Smooth muscle cell (in vitro differentiated cells): ENCODE measurements around the gene EYA2. TPM values are rescaled to one million over a fixed set of nuclear protein-coding genes. Genes with fewer than 3 reads are reported as not detected.
"Not testable (repeated sequence)": the region's sequence is repeated elsewhere in the genome, so short reads cannot be mapped to it uniquely, and the experiment has no call there.

Experiments
- DNase-seq: peaks from one replicate; lab custom pipeline; 2025; ENCODE audit not compliant: unreplicated experiment; lab: John Stamatoyannopoulos, UW
- H2AFZ ChIP-seq: fragments of 200-600 bp; sonication (generic); 2 replicates; pipeline ENCODE4 v1.6.0; 2016; ENCODE audit warnings: antibody characterized with exemption, low read depth, mild to moderate bottlenecking
- H3F3A ChIP-seq: fragments of 200-600 bp; sonication (generic); 2 replicates; pipeline ENCODE4 v1.6.0; 2017; ENCODE audit warnings: antibody characterized with exemption, low read depth
- H3K27ac ChIP-seq: fragments of 200-600 bp; sonication (generic); 2 replicates; pipeline ENCODE4 v1.5.1; 2016; ENCODE audit warnings: low read depth, mild to moderate bottlenecking
- H3K27me3 ChIP-seq: fragments of 200-600 bp; sonication (generic); 2 replicates; pipeline ENCODE4 v1.6.1; 2016; ENCODE audit warnings: low read depth, mild to moderate bottlenecking
- H3K36me3 ChIP-seq: fragments of 200-600 bp; sonication (generic); 2 replicates; pipeline ENCODE4 v1.5.1; 2016; ENCODE audit warnings: low read depth
- H3K4me1 ChIP-seq: fragments of 200-600 bp; sonication (generic); 2 replicates; pipeline ENCODE4 v1.5.1; 2016; ENCODE audit warnings: low read depth
- H3K4me2 ChIP-seq: fragments of 200-600 bp; sonication (generic); 2 replicates; pipeline ENCODE4 v1.6.0; 2016; ENCODE audit warnings: mild to moderate bottlenecking
- H3K4me3 ChIP-seq: fragments of 200-600 bp; sonication (generic); 2 replicates; pipeline ENCODE4 v1.5.1; 2016; ENCODE audit warnings: mild to moderate bottlenecking
- H3K79me2 ChIP-seq: fragments of 200-600 bp; sonication (generic); 2 replicates; pipeline ENCODE4 v1.6.0; 2016; ENCODE audit warnings: low read depth, mild to moderate bottlenecking
- H3K9ac ChIP-seq: fragments of 200-600 bp; sonication (generic); 2 replicates; pipeline ENCODE4 v1.6.0; 2016; ENCODE audit warnings: low read depth
- H3K9me3 ChIP-seq: fragments of 200-600 bp; sonication (generic); replicated peaks from 2 replicates; pipeline ENCODE4 v1.5.1; 2016; ENCODE audit warnings: low read depth
- H4K20me1 ChIP-seq: fragments of 200-600 bp; sonication (generic); 2 replicates; pipeline ENCODE4 v1.6.0; 2016; ENCODE audit warnings: low read depth
- WGBS: methylation state at CpG from one replicate; pipeline ENCODE4 v1.1.7; 2016; ENCODE audit warnings: low lambda C conversion rate; 5-methylcytosine and 5-hydroxymethylcytosine counted together
- polyA plus RNA-seq: library from polyadenylated mRNA; unstranded; fragments of >200 nt; fragmentation: Nextera tagmentation; extraction: Ambion mirVana; gene quantifications from 2 replicates; pipeline ENCODE4 v1.2.1, GENCODE V29; 2016
- total RNA-seq: library from RNA; depleted of rRNA; stranded (reverse); fragments of >200 nt; gene quantifications from 2 replicates; pipeline ENCODE4 v1.2.3, GENCODE V29; 2014
- TF ChIP-seq, protein P1 (sequence below): fragments of 200-600 bp; sonication (generic); IDR thresholded peaks from 2 replicates; pipeline ENCODE4 v1.5.1; 2017; ENCODE audit warnings: borderline replicate concordance, mild to moderate bottlenecking, antibody characterized with exemption; ENCODE audit not compliant: insufficient read depth, poor library complexity, severe bottlenecking

EYA2 gene
- total and polyA plus RNA-seq, 2 experiments from 2014 or later = 0.98 to 1.3 TPM

DNA sequence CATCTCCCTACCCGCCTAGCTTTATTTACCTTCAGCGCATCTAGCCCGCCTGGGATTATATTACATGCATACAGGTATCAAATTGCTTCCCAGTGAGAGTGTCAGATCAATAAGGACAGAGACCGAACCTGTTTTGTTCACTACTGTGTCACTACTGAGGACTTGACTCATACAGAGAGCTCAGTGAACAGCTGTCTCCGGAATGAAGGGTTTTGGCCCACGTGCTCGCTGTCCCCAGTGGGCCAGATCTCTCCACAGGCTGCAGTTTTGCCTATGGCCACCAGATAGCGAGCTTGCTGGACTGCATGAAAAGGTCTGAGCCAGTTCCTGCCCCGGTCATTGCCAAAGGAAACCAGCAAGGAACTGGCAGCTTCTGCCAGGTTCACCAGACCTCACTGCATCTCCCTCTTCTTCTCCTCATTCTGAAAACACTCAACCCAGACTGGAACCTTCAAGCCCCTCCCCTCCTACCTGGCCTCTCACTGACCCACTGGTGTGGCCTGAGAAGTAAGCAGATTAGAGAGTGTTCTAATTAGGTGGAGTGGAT, 311.0 kb downstream of the EYA2 start:
- peaks cover 7% of the 10 kb centered on the region for H3K4me1 ChIP-seq
- WGBS = 76% methylated on average over 9 of the region's 9 CpGs
- H3K27ac ChIP-seq = no peak overlapping the region
- H3K36me3 ChIP-seq = no peaks in the 10 kb centered on the region
- H3K9me3 ChIP-seq = no peaks in the 10 kb centered on the region
- H3K27me3 ChIP-seq = no peaks in the 10 kb centered on the region
- DNase-seq = no peak
- no peak overlapping the region for H3K4me2 ChIP-seq
- no peak overlapping the region for H3K4me3 ChIP-seq
- H3K79me2 ChIP-seq = no peaks in the 10 kb centered on the region
- TF ChIP-seq, protein P1, sequence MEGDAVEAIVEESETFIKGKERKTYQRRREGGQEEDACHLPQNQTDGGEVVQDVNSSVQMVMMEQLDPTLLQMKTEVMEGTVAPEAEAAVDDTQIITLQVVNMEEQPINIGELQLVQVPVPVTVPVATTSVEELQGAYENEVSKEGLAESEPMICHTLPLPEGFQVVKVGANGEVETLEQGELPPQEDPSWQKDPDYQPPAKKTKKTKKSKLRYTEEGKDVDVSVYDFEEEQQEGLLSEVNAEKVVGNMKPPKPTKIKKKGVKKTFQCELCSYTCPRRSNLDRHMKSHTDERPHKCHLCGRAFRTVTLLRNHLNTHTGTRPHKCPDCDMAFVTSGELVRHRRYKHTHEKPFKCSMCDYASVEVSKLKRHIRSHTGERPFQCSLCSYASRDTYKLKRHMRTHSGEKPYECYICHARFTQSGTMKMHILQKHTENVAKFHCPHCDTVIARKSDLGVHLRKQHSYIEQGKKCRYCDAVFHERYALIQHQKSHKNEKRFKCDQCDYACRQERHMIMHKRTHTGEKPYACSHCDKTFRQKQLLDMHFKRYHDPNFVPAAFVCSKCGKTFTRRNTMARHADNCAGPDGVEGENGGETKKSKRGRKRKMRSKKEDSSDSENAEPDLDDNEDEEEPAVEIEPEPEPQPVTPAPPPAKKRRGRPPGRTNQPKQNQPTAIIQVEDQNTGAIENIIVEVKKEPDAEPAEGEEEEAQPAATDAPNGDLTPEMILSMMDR = peak; percentile 48
- H2AFZ ChIP-seq = no peak overlapping the region
- H4K20me1 ChIP-seq = no peaks in the 10 kb centered on the region
- no peaks in the 10 kb centered on the region for H3F3A ChIP-seq
- H3K9ac ChIP-seq = no peak overlapping the region

DNA sequence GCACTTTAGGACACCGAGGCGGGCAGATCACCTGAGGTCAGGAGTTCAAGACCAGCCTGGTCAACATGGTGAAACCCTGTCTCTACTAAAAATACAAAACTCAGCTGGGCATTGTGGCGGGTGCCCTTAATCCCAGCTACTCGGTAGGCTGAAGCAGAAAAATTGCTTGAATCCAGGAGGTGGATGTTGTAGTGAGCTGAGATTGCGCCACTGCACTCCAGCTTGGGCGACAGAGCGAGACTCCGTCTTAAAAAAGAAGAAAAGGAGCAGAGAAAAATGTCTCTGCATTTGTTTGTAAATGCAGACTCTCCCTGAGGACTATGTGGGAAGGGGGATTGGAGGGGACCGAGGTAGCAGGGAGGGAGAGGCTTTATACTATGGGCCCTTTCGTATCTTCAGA, 311.9 kb downstream of the EYA2 start:
- not testable (repeated sequence) for H3K9ac ChIP-seq, H2AFZ ChIP-seq, H3K9me3 ChIP-seq, DNase-seq, H3K36me3 ChIP-seq, H3K4me1 ChIP-seq, H3K79me2 ChIP-seq, H3F3A ChIP-seq, H4K20me1 ChIP-seq, H3K4me3 ChIP-seq, H3K4me2 ChIP-seq, H3K27ac ChIP-seq, H3K27me3 ChIP-seq
- 93% methylated on average over 10 of the region's 10 CpGs for WGBS

DNA sequence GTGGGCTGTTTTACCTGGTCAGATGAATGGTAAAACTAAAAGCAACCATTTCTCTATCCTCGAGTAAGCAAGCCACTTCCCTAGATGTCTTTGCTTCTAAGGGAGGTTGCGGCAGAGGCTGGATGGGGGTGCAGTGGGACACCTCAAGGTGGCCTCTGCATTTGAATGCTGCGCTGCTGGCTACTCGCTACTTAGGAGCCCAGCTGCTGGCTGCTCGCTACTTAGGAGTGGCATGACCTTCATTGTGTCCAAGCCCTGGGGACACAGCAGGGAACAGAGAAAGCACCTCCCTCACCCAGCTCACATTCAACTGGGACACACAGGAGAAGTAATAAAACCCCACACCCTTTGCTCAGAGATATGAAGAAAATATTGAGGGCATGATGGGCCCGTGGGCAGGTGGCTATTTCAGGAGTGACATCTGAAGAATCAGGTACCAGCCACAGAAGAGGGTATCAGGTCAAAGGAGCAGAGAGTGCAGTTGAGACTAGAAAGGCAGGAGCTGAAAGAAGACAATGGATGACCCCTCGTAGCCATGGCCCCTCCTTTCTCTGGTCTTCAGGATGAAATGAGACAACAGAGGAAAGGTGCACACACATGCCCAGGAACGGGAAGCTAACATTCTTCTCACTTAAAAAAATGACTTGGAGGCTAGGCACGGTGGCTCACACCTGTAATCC, 312.5 kb downstream of the EYA2 start:
- 87% methylated on average over 9 of the region's 9 CpGs for WGBS
- no peaks in the 10 kb centered on the region for H3K9me3 ChIP-seq
- no peak overlapping the region for H3K9ac ChIP-seq
- peaks cover 2% of the 10 kb centered on the region for H4K20me1 ChIP-seq
- no peak for DNase-seq
- TF ChIP-seq, protein P1 = no peak
- peaks cover 7% of the 10 kb centered on the region for H3K4me1 ChIP-seq
- no peak overlapping the region for H3K4me2 ChIP-seq
- H3F3A ChIP-seq = no peaks in the 10 kb centered on the region
- H3K79me2 ChIP-seq = no peaks in the 10 kb centered on the region
- peaks cover 3% of the 10 kb centered on the region for H3K36me3 ChIP-seq
- no peaks in the 10 kb centered on the region for H3K27me3 ChIP-seq
- H3K27ac ChIP-seq = no peak overlapping the region
- H2AFZ ChIP-seq = no peak overlapping the region
- no peak overlapping the region for H3K4me3 ChIP-seq

DNA sequence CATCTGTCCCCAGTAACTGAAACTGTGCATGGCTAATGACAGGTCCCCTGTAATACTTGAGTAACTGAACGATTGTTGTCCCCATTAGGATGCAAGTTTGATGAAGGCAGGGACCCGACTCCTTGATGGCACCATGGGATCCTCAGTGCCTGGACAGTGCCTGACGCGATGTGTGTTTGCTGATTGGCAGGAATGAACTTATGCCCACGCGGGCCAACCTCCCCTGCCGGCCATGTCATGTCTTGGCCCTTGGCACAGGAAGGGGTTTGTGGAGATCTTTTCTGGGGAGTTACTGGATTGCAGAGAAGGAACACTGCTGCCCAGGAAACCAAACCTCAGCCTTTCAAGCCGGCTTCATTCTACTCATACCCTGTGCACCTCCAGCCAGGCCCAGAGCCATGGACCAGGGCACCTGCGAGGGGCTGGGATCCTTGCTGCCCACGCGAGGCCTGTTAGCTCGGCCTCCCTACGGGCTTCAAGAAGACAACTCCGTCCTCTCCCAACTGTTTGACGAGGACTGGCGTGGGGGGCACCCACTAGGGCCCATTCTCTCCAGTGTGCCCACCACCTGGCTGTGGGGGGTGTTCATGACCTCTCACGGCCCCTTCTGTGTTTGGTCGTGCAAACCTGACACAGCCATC, 314.0 kb downstream of the EYA2 start:
- H3K79me2 ChIP-seq = peaks cover 3% of the 10 kb centered on the region
- H3K27me3 ChIP-seq = no peaks in the 10 kb centered on the region
- H3K36me3 ChIP-seq = peaks cover 4% of the 10 kb centered on the region
- peaks cover 7% of the 10 kb centered on the region for H3K4me1 ChIP-seq
- no peaks in the 10 kb centered on the region for H3F3A ChIP-seq
- DNase-seq = no peak
- no peaks in the 10 kb centered on the region for H3K9me3 ChIP-seq
- H3K4me3 ChIP-seq = no peak overlapping the region
- no peak overlapping the region for H2AFZ ChIP-seq
- 96% methylated on average over 18 of the region's 18 CpGs for WGBS
- no peak overlapping the region for H3K27ac ChIP-seq
- H4K20me1 ChIP-seq = peaks cover 17% of the 10 kb centered on the region
- TF ChIP-seq, protein P1 = no peak
- no peak overlapping the region for H3K9ac ChIP-seq
- H3K4me2 ChIP-seq = no peak overlapping the region
